COR-L47 (cell line): Measurements from ENCODE around the gene CDHR2.

Source experiments
- DNase-seq: peaks from one replicate; lab custom pipeline; 2025; lab: John Stamatoyannopoulos, UW

Gene CDHR2, protein sequence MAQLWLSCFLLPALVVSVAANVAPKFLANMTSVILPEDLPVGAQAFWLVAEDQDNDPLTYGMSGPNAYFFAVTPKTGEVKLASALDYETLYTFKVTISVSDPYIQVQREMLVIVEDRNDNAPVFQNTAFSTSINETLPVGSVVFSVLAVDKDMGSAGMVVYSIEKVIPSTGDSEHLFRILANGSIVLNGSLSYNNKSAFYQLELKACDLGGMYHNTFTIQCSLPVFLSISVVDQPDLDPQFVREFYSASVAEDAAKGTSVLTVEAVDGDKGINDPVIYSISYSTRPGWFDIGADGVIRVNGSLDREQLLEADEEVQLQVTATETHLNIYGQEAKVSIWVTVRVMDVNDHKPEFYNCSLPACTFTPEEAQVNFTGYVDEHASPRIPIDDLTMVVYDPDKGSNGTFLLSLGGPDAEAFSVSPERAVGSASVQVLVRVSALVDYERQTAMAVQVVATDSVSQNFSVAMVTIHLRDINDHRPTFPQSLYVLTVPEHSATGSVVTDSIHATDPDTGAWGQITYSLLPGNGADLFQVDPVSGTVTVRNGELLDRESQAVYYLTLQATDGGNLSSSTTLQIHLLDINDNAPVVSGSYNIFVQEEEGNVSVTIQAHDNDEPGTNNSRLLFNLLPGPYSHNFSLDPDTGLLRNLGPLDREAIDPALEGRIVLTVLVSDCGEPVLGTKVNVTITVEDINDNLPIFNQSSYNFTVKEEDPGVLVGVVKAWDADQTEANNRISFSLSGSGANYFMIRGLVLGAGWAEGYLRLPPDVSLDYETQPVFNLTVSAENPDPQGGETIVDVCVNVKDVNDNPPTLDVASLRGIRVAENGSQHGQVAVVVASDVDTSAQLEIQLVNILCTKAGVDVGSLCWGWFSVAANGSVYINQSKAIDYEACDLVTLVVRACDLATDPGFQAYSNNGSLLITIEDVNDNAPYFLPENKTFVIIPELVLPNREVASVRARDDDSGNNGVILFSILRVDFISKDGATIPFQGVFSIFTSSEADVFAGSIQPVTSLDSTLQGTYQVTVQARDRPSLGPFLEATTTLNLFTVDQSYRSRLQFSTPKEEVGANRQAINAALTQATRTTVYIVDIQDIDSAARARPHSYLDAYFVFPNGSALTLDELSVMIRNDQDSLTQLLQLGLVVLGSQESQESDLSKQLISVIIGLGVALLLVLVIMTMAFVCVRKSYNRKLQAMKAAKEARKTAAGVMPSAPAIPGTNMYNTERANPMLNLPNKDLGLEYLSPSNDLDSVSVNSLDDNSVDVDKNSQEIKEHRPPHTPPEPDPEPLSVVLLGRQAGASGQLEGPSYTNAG (N-terminal part only)

DNA sequence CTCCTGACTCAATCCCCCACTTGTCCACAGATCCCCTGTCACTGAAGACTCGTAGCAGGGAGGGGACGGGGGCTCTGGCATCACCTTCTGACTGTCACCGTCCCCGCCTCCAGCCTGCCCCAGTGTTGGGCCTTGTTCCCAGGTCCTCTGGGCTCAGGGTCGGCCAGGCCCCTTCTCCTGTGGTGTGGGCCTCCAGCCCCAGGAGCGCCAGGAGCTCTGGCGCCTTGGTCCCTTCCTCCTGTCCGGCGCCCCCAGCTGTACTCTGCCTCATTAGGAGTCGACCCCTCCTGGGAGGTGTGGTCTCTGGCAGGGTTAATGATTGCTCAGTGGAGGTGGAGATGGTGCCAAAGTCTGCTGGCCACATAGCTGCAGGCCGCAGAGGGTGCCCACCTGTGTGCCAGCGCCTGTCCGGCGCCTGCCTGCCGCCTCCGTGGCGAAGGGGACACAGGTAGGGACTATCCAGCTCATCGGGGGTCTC is at the start of gene CDHR2:
Gene CDHR2, plus strand, starts transcription at position 376 of the 478 bp plus-strand sequence. CDS start 16,011 bp downstream, outside the sequence.
- DNase-seq = no peak

DNA sequence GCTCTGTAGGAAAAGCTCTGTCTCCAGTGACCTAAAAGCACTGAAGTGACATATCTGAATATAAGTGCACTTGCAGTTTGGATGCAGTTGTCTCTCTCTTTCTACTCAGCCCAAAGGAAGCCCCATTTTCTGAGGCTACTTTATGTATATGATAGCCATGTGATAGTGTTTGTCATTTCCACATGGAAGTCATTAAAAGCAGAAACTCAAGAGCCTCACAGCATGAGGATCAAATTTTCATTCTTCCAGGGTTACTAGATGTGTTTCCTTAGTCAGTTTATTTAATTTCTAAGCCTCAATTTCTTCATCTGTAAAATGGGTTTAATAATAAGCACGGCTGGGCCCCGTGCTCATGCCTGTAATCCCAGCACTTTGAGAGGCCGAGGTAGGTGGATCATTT is 48.6 kb upstream of the CDHR2 start:
- DNase-seq = no peak

DNA sequence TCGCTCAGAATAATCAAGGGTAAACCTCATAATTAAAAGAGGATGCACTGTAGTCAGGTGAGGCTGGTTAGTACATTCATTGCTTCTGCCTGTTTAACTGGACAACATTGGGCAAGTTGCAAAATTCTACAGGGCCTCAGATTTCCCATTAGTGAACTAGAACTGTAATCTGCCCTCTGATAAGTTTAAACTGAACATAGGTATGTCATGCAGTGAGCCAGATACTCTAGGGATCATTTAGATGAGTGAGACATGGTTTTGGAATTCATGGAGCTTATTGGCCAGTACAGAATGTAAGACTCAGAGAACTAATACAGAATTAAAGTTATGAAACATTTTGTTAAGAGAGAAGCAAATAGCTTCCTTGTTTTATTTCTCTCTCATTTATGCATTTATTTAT is 47.8 kb upstream of the CDHR2 start:
- no peak for DNase-seq

DNA sequence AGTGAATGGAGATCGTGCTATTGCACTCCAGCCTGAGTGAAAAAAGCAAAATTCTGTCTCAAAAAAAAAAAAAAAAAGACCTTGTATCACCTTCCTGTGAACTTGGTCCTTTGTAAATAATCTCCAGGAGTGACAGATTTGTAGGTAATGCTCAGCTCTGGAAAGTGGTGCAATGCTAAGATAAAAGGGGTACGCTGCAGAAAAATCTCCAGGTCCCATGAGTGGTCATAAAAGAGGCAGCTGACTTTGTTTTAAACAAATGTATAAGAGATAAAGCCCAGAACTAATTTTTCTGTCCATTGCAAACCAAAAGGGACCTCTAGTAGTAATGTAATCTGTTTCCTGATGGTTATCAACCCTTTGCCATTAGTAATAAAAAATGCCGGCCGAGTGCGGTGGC is 45.6 kb upstream of the CDHR2 start:
- no peak for DNase-seq

DNA sequence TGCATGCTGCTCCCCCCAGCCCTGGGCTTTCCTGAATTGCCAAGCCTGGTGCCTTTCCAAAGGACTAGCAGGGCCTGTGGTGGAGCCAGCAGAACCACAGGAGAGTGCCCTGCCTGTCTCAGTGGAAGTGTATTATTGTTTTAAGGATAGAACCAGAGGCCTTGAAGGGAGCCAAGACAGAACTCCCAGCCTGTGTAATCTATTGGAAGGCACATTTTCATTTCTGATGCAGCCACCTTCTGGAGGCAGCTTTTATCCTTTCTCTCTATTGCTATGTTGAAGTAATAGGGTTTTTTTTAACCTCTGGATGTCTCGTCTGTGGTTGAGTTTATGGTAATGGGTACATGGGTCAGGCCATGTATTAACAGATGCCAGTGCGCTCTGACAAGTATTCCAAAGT is 41.2 kb upstream of the CDHR2 start:
- DNase-seq = no peak

DNA sequence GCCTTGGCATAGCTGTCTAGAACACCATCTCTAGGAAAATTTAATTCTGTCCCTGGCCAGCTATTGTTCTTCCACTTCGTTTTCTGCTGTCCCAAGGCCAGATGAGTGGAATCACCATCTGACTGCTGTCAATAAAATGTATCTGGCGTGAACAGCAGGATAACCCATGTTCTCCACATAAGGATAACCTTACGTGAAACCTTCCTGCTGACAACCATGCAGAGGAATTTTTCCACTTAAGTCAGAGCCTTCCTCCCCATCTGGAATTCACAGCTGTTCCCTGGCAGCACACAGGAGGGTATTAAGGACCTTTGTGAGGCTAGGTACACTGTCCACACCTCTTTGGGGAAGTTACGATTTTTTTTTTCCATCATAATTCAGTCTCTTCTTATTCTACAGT is 40.5 kb upstream of the CDHR2 start:
- DNase-seq = no peak

DNA sequence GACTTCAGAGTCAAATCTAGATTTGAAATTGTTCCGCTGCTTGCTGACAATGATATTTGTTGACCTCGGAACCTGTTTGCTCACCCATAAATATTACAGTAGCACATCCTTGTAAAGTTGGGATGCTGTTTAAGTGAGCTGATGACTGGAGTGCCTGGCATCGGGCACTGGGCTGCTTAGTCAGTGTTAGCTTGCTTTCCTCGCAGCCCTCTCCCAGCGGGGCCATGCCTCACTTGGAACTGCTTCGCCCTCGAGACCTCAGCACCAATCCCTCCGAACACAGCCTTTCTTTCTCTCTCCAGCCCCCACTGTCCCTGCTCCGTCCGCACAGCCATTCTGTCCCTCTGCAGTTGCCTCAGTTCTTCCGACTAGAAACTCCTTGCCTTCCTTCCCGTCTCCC is 35.4 kb upstream of the CDHR2 start:
- no peak for DNase-seq

DNA sequence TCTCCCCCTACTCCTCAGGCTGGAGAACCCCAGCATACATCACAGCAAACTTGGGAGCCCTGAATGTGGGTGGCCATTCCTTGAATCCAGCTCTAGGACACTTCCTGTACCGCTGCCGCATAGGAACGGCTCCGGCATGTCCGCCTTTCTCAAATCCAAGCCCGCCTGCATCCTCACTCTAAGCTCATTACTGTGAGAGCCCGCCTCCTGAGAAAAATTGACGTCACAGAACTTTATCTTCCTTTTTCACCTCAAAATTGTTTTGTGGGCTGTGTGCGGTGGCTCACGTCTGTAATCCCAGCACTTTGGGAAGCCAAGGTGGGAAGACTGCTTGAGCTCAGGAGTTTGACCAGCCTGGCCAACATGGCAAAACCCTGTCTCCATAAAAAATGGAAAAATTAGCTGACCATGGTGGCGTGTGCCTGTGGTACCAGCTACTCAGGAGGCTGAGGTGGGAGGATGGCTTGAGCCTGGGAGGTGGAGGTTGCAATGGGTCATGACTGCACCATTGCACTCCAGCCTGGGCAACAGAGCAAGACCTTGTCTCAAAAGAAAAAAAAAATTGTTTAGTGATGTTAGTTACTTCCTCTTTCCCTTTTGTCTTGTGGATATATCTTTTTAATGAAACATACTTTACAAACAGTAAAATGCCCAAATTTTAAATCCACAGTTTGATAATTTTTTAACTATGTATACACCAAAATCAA is 34.7 kb upstream of the CDHR2 start:
- DNase-seq = no peak

DNA sequence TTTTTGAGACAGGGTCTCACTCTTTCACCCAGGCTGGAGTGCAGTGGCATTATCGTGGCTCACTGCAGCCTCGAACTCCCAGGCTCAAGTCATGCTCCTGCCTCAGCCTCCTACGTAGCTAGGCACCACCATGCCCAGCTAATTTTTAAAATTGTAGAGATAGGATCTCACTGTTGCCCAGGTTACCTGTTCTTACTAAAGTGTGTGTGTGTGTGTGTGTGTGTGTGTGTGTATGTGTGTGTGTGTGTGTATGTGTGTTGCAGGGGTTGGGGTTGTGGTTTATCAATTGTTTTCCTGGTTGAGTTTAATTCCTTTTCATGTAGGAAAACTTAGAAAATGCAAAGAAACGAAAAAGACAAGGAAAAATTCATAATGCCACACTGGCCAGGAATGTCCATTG is 33.7 kb upstream of the CDHR2 start:
- DNase-seq = no peak

DNA sequence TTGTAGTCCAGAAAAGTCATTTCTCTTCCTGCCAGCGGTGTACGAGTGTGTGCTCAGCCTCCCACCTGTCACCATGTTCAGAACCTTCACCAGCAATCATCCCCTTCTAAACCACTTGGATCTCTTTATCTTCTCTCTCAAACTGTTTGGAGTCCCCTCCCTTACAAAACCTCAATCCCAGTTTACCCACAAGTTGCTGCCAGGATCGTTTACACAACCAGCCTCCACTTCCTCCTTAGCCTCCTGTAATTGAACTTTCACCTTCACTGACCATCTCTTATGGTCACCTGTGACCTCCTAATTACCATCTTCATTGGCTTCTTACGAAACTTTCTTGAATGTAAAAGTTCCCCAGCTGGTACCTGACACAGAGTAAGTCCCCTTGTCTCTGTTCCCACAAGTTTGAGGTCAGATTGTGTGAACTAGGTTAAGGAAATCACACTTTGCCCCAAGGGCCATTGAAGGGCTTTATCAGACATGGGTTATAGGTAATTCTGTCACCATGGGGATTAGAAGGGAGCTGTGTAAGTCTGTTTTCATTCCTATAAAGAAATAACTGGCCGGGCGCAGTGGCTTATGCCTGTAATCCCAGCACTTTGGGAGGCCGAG is 32.0 kb upstream of the CDHR2 start:
- no peak for DNase-seq

DNA sequence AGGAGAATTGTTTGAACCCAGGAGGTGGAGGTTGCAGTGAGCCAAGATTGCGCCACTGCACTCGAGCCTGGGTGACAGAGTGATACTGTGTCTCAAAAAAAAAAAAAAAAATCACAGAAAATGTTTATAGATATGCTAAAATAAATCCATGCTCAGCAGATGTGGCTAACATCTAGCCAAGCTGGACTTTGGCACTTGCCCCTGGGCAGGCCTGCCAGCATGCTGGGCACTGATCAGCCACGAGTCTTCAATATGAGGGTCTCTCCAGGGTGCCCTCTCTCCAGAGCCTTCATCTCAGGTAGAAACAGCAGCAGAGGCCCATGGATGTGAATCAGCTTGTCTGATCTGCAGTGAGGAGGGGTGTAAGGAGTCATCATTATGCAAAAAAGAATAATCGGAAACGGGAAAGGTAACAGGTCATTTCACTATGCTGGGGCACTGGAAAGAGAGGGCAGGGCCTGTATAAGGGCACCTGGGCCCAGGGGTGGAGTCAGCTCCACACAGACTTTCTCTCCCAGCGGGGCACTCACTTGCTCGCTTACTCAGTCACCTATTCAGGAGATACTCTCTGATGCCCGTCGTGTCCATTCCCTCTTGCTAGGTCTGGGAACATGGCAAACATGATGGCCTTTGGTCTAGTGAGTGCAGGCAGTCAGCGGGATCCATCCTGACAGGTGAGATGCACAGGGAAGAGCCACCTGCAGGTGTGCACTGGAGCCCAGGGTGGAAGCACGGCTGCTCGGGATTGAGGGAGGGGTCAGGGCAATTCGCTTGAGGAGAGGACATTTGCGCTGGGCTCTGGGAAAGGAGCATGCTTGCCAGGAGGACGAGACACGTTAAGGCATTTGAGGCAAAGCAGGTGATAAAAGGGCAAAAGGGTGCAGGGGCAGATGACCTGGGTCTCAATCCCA is 29.1 kb upstream of the CDHR2 start:
- no peak for DNase-seq

DNA sequence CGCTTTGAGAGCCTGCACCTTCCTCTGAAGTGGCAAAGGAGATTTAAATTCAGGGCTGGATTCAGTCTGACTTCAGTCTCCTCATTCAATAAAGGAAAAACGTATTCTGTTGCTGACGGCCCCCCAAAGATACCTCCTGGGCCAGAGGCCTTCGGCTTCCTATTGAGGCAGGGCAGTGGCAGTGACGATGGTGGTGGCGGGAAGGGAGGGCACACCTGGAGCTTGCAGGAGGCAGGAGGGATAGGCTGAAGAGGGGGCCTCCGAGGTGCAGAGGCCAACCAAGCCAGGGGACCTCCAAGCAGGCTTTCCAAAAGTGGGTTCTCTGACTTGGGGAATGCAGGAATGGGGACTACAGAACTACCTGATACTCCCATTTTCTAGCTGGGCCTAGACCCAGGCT is 27.9 kb upstream of the CDHR2 start:
- no peak for DNase-seq

DNA sequence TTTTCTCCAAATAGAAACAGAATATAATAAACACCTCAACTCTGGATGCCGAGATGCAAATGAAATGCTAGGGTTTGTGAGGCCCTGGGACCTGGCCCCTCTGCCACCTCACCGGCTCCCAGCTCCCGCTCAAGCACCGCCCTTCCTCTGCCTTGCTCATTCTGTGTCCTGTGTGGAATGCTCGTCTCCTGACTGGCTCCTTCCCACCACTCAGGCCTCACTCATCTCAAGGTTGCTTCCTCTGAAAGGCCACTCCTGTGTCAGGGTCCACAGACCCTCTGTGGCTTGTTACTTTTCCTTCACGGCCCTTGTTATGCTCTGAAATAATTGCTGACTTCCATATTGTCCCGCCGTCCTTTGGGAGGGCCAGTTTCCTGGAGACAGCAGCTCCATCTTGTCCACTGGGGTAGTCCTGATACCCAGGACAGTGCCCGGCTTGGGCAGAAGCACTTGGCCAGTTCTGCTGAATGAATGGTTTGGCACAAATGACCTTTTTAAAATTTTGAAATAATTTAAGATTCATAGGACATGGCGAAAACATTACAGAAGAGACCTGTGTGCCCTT is 27.4 kb upstream of the CDHR2 start:
- DNase-seq = no peak

DNA sequence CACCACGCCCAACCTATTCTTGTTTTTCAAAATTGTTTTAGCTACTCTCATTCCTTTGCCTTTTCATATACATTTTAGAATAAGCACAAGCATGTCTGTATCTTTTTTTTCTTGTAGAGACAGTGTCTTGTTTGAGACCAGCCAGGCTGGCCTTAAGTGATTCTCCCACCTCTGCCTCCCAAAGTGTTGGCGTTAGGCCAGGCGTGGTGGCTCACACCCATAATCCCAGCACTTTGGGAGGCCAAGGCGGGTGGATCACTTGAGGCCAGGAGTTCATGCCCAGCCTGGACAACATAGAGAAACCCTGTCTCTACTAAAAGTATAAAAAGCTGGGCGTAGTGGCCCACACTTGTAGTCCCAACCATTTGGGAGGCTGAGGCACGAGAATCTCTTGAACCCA is 25.0 kb upstream of the CDHR2 start:
- no peak for DNase-seq

DNA sequence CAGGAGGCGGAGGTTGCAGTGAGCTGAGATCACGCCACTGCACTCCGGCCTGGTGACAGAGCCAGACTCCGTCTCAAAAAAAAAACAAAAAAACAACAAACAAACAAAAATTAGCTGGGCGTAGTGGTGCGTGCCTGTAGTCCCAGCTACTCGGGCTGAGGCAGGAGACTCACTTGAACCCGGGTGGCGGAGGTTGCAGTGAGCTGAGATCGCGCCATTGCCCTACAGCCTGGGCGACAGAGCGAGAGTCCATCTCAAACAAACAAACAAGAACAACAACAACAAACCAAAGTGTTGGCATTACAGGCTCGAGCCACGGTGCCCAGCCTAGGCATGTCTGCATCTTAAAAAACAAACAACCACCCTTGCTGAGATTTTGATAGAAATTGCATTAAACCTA is 24.2 kb upstream of the CDHR2 start:
- no peak for DNase-seq

DNA sequence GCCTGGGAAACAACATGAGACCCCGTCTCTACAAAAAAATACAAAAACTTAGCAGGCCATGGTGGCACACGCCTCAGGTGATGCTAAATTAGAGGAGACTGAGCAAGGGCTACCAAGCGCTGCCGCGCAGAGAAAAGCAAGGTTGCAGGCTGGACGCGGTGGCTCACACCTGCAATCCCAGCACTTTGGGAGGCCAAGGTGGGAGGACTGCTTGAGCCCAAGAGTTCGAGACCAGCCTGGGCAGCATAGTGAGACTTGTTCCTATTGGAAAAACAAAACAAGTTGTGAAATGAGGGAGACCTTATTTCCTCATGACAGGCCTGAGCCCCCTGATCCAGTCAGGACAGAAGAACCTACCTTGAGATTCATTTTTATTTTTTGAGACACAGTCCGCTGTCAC is 23.5 kb upstream of the CDHR2 start:
- DNase-seq = no peak

DNA sequence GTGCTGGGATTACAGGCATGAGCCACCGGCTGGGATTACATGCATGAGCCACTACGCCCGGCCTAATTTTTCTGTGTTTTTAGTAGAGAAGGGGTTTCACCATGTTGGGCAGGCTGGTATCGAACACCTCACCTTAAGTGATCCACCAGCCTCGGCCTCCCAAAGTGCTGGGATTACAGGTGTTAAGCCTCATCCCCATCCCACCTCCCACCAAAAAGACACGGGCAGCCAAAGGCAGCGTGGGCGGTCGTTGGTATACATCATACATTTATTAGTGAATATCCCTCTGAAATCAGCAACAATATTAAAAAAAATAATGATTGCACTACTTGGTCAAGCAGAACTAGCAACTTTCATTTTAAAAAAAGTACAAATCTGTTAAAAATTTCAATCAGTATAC is 22.7 kb upstream of the CDHR2 start:
- DNase-seq = no peak

DNA sequence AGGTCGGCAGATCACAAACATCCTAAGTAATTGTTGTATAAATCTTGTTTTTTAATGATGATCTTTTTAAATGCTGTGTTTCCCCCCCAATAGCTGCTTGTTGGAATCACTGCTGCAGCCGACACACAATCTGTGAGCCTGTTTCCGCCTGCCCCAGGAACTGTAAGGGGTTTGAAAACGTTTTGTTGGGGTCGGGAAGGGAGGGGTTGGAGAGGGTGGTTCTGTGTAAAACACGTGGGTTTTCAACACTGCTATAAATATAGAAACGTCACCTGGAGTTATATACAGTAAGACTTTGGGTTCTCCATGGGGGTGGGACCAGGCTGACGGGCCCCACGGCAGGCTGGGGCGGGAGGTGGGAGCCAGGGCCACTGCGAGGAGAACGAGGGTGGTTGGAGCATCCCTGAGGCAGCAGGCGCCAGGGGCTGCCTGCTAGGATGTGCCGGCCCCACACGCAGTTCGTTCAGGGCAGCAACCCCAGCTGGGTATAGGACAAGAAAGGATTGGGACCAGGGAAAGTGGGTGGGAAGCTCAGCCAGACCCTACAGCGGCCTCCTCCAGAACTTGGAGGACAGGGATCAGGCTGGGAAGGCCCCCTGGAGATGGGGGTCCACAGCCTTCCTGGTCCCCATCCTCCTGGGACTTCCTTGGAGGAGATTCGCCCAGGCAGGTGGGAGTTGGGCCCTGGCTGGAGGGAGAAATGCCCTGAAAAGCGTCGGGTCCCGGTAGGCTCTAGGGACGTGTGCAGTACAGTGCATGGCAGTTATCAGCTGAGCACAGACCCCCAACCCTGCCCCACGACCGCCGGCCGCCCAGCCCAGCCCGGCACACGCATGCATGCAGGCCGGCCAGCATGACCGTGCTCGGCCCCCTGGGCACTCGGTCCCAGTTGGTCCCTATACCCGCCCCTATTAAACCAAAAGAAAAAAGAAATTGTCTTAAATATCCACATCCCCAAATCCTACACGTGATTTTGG is 21.6 kb upstream of the CDHR2 start:
- no peak for DNase-seq

DNA sequence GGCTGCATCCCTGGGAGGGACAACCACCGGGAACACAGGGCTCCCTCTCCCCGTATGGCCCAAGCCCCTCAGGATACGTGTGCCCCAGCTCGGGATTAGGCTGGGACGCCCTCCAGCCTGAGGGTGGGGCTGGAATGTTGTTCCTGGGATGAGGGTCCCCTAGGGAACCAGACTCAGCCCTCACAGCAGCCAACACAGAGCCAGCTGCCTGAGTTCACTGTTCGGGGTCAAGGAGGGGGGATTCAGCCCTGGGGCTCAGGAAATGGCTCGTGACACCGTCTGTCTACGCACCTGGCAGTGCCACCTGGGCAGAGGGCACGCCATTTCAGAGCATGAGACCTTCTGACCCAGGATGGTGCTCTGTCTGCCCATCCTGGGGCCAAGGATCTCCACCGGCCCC is 20.8 kb upstream of the CDHR2 start:
- DNase-seq = no peak
